ENCODE results near the gene NOP14. TPM values are rescaled to one million over a fixed set of nuclear protein-coding genes. Genes with fewer than 3 reads are reported as not detected.
A peak's percentile ranks its signal among the peaks of the same experiment; 100 is the strongest.

NOP14 gene
- total and polyA plus RNA-seq, 2 experiments from 2014 or later = 29.9 to 38.7 TPM

GRCh38 chr4:2954358-2955185 lies 8.6 kb downstream of the NOP14 start (continued):
- no peak for TF ChIP-seq ZNF462 (CRISPR knock-in tag; IDR thresholded peaks at IDR 0.05)
- peak; percentile 29; the same call in 1 of the 2 replicates for TF ChIP-seq POLR2AphosphoS5 (IDR thresholded peaks at IDR 0.05; ENCODE audit: low read depth)
- no peak for TF ChIP-seq ZNF114 (CRISPR knock-in tag; IDR thresholded peaks at IDR 0.05)
- TF ChIP-seq REST (IDR thresholded peaks at IDR 0.05; ENCODE audit: unreplicated experiment) = no peak
- TF ChIP-seq STAT1 (IDR thresholded peaks at IDR 0.05; ENCODE audit: unreplicated experiment) = no peak
- no peak for TF ChIP-seq JUNB (IDR thresholded peaks at IDR 0.05; ENCODE audit: unreplicated experiment)
- no peak for TF ChIP-seq EZH2 (IDR thresholded peaks at IDR 0.05; ENCODE audit: low read depth, unreplicated experiment)
- no peak for TF ChIP-seq CREB1 (CRISPR knock-in tag; IDR thresholded peaks at IDR 0.05; ENCODE audit: low read depth)

All from GM23338 (cell line).